HepG2 (cell line): ENCODE data around the gene RNASE13. TPM values are rescaled to one million over a fixed set of nuclear protein-coding genes. Genes with fewer than 3 reads are reported as not detected.
A peak's percentile ranks its signal among the peaks of the same experiment; 100 is the strongest.

ENCODE experiments used
- CBX1 ChIP-seq: IDR thresholded peaks from one replicate; pipeline ENCODE4 v1.6.1; 2016; ENCODE audit warnings: antibody characterized with exemption, low read depth
- FOXK1 ChIP-seq: sonication (generic); formaldehyde crosslinking; IDR thresholded peaks from 2 replicates; pipeline ENCODE4 v1.4.0; 2020; ENCODE audit warnings: low read depth, missing genetic modification reagents, borderline replicate concordance
- HNF1A ChIP-seq, 2 experiments: sonication (generic) in 1 of 2; formaldehyde crosslinking in 1 of 2; IDR thresholded peaks; 2 replicates each; pipeline versions ENCODE4 v1.4.0 to v1.6.1; 2016 to 2020; ENCODE audit warnings: borderline replicate concordance in 1 of 2, low read depth in 1 of 2, mild to moderate bottlenecking in 1 of 2, missing genetic modification reagents in 1 of 2
- ISL2 ChIP-seq: sonication (generic); formaldehyde crosslinking; IDR thresholded peaks from 2 replicates; pipeline ENCODE4 v1.5.0; 2020; ENCODE audit warnings: missing genetic modification reagents
- KLF9 ChIP-seq: IDR thresholded peaks from 2 replicates; pipeline ENCODE4 v1.6.1; 2016; ENCODE audit warnings: low read depth
- MYNN ChIP-seq: sonication (generic); formaldehyde crosslinking; IDR thresholded peaks from 2 replicates; pipeline ENCODE4 v1.4.0; 2020; ENCODE audit warnings: mild to moderate bottlenecking, low read depth, missing genetic modification reagents
- PHB2 ChIP-seq: fragments of 450-650 bp; IDR thresholded peaks from 2 replicates; pipeline ENCODE4 v1.6.1; 2018; ENCODE audit not compliant: partially characterized antibody
- PHF21A ChIP-seq: sonication (generic); formaldehyde crosslinking; IDR thresholded peaks from 2 replicates; pipeline ENCODE4 v1.5.0; 2020; ENCODE audit warnings: mild to moderate bottlenecking, missing genetic modification reagents
- RERE ChIP-seq: IDR thresholded peaks from 2 replicates; pipeline ENCODE4 v1.6.1; 2016; ENCODE audit warnings: low read depth, missing genetic modification reagents, missing compliant biosample characterization
- SUZ12 ChIP-seq: fragments of 150-350 bp; IDR thresholded peaks from 2 replicates; pipeline ENCODE4 v1.6.1; 2014; ENCODE audit warnings: low read depth, low read length
- TFE3 ChIP-seq: IDR thresholded peaks from 2 replicates; pipeline ENCODE4 v1.6.1; 2016
- THAP8 ChIP-seq: sonication (generic); formaldehyde crosslinking; IDR thresholded peaks from 2 replicates; pipeline ENCODE4 v1.5.1; 2020; ENCODE audit warnings: missing genetic modification reagents, mild to moderate bottlenecking, borderline replicate concordance
- ZBTB20 ChIP-seq: sonication (generic); formaldehyde crosslinking; IDR thresholded peaks from 2 replicates; pipeline ENCODE4 v1.8.1; 2023; ENCODE audit warnings: missing genetic modification reagents, low read depth, mild to moderate bottlenecking, borderline replicate concordance
- ZBTB38 ChIP-seq: sonication (generic); formaldehyde crosslinking; IDR thresholded peaks from 2 replicates; pipeline ENCODE4 v1.5.1; 2020; ENCODE audit warnings: mild to moderate bottlenecking, missing genetic modification reagents
- ZNF431 ChIP-seq: sonication (generic); formaldehyde crosslinking; IDR thresholded peaks from 2 replicates; pipeline ENCODE4 v1.9.0; 2022; ENCODE audit warnings: missing genetic modification reagents, low read depth, mild to moderate bottlenecking, borderline replicate concordance
- ZNF709 ChIP-seq: sonication (generic); formaldehyde crosslinking; IDR thresholded peaks from 2 replicates; pipeline ENCODE4 v1.5.0; 2020; ENCODE audit warnings: mild to moderate bottlenecking, missing genetic modification reagents
- polyA plus RNA-seq, 8 experiments: library from polyadenylated mRNA; depleted of rRNA in 3 of 8; stranded (reverse) in 7 of 8; unstranded in 1 of 8; fragments of >200 nt; fragmentation: Illumina TruSeq in 4 of 8; extraction: Trizol in 4 of 8; gene quantifications; 2 replicates each; pipeline versions ENCODE4 v1.2.1 to v1.2.3, GENCODE V29; 2011 to 2016; ENCODE audit warnings: low read depth in 4 of 8, missing spikeins in 1 of 8, mixed read lengths in 1 of 8; ENCODE audit not compliant: insufficient read depth in 1 of 8
- total RNA-seq, 5 experiments: library from RNA; depleted of rRNA; stranded (reverse); fragments of >200 nt; fragmentation: Illumina TruSeq; extraction: Trizol; gene quantifications; 2 replicates each; pipeline ENCODE4 v1.2.3, GENCODE V29; 2016; ENCODE audit warnings: low read depth in 1 of 5

RNASE13 gene
- total and polyA plus RNA-seq, 2 of the 13 experiments (the other 11 are each of a cell fraction or from before 2014, with no cell fraction given) = 1.0 TPM; not detected in 1

GRCh38 chr14:21024585-21025370 is 9.8 kb downstream of the RNASE13 start, which contains the start of gene NDRG2 (continued):
- TF ChIP-seq HNF1A (IDR thresholded peaks at IDR 0.05; ENCODE audit: low read depth) = no peak
- TF ChIP-seq HNF1A (CRISPR knock-in tag; IDR thresholded peaks at IDR 0.05; ENCODE audit: borderline replicate concordance) = no peak
- TF ChIP-seq RERE (CRISPR knock-in tag) = 0 out of 2 replicates have a peak, but pooled peaks have one; percentile 29
- TF ChIP-seq ISL2 (CRISPR knock-in tag) = peak; percentile 79
- no peak for TF ChIP-seq SUZ12
- TF ChIP-seq ZNF709 = 0 out of 2 replicates have a peak, but pooled peaks have one; percentile 12
- TF ChIP-seq FOXK1 (CRISPR knock-in tag) = peak; percentile 49; the same call in 1 of the 2 replicates
- TF ChIP-seq PHF21A = peak; percentile 65; the same call in 1 of the 2 replicates
- TF ChIP-seq THAP8 = no peak
- no peak for TF ChIP-seq PHB2
- no peak; the same call in 1 of the 2 replicates for TF ChIP-seq ZNF431
- no peak for TF ChIP-seq MYNN (CRISPR knock-in tag)
- TF ChIP-seq CBX1 = no peak
- 0 out of 2 replicates have a peak, but pooled peaks have one; percentile 45 for TF ChIP-seq KLF9 (CRISPR knock-in tag)
- 0 out of 2 replicates have a peak, but pooled peaks have one; percentile 24 for TF ChIP-seq ZBTB20 (CRISPR knock-in tag)
- peak; percentile 63; the same call in 1 of the 2 replicates for TF ChIP-seq ZBTB38 (CRISPR knock-in tag)
- no peak; the same call in 1 of the 2 replicates for TF ChIP-seq TFE3 (CRISPR knock-in tag)
